GM20000 (cell line): ENCODE measurements around the gene ABI3BP.
"Not testable (repeated sequence)": the region's sequence is repeated elsewhere in the genome, so short reads cannot be mapped to it uniquely, and the experiment has no call there.

ENCODE experiments used
- DNase-seq: peaks from one replicate; pipeline ENCODE4 v3.0.0; 2012; ENCODE audit warnings: low spot score
- TF ChIP-seq, protein P1 (sequence below): IDR thresholded peaks from 2 replicates; pipeline ENCODE4 v1.5.1; 2012; ENCODE audit warnings: mild to moderate bottlenecking, control low read depth; ENCODE audit errors: extremely low read depth, missing control alignments

The ABI3BP gene

GRCh38 chr3:101026881-101027280 lies 33.7 kb upstream of the ABI3BP start:
- TF ChIP-seq, protein P1, sequence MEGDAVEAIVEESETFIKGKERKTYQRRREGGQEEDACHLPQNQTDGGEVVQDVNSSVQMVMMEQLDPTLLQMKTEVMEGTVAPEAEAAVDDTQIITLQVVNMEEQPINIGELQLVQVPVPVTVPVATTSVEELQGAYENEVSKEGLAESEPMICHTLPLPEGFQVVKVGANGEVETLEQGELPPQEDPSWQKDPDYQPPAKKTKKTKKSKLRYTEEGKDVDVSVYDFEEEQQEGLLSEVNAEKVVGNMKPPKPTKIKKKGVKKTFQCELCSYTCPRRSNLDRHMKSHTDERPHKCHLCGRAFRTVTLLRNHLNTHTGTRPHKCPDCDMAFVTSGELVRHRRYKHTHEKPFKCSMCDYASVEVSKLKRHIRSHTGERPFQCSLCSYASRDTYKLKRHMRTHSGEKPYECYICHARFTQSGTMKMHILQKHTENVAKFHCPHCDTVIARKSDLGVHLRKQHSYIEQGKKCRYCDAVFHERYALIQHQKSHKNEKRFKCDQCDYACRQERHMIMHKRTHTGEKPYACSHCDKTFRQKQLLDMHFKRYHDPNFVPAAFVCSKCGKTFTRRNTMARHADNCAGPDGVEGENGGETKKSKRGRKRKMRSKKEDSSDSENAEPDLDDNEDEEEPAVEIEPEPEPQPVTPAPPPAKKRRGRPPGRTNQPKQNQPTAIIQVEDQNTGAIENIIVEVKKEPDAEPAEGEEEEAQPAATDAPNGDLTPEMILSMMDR: no peak
- DNase-seq: no peak

DNA sequence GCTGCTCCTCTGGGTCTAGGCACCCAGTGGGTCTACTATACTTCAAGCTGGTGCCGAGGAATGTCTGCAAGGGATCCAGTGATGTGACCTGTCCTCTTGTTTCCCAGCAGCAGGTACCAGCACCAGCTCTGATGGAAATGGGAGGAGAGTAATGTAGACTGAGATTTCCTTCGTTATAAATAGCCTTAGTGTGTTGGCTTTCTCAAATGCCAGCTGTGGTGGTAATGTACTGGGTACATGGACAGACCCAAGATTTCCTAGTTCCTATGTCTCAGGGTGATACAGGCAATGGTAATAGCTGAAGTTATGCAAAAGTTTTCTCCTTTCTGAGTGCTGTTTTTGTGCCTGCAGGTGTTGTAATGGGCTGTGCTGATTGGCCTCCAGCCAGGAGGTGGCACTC lies 33.0 kb upstream of the ABI3BP start:
- no peak for DNase-seq
- TF ChIP-seq, protein P1: no peak

DNA sequence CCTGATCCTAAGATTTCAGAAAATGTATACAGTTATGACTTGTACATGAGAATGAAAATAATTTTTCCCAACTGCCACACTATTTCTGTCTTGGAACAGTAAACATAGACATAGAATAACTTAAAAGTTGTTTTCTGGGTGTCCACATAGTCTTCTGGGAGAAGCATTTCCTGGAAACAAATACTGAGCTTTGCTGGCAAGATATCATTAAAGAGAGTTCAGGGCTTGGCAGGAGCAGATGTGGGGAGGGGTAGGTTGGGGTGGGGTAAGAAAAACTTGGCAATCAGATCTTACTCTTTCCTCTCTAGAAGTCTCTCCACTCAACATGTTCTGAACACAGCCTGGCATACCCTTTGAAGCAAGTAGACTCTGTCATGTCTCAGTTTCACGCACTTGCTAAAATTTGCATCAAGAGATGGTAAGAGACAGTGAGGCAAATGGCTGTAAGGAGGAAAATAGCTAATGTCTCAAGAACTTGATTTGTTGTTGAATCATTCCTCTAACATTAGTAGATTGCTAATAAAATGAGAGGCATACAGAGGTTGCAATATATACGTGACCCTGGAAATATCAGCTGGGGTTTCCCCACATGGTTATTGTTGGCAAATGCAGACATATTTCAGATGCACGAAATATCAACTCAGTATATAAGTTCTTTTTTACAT lies 27.3 kb upstream of the ABI3BP start:
- TF ChIP-seq, protein P1: no peak
- no peak for DNase-seq

DNA sequence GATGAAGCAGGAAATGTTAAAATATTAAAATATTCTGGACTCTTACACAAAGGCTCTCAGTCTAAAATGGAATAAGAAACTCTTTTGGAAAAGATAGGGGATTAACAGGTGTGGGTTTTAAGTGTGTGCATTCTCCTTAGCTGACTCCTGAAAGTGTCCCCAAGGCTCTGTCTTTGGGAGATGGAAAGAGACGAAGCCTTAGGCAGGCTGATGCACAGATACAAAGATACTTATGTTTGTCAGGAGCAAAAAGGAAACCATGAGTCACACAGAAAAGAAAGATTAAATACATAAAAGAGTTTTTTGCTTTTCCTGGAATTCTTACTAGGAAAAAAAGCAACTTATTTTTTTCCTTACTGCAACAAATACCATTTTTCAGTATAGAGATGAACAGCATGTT lies 23.8 kb upstream of the ABI3BP start:
- DNase-seq: no peak
- TF ChIP-seq, protein P1: no peak

DNA sequence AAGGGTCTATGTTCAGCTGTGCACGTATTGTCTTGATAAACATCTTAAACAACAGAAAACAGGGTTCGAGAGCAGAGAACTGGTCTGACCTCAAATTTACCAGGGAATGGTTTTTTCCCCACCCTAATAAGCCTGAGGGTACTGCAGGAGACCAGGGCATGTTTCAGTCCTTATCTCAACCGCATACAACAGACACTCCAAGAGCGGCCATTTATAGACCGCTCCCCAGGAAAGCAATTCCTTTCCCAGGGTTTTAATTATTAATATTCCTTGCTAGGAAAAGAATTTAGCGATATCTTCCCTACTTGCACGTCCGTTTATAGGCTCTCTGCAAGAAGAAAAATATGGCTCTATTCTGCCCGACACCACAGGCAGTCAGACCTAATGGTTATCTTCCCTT lies 19.1 kb upstream of the ABI3BP start:
- not testable (repeated sequence) for DNase-seq

DNA sequence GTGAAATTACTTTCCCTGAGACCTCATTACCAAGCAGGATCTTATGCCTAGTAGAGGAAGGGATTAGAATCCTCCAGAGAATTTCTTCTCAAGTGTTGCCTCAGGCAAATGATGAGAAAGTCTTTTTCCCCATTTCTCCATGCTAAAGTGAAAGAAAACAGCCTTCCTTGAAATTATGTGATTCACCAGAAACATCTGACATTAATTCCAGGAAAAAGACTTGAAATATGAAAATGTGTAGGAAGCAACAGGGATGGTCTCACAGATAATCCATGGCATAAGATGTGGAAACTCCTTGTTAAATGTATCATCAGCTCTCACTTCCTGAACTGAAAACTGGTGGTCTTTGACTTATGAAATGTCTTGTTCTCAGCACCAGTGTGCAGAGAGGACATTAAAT lies 17.9 kb upstream of the ABI3BP start:
- TF ChIP-seq, protein P1: no peak
- no peak for DNase-seq

DNA sequence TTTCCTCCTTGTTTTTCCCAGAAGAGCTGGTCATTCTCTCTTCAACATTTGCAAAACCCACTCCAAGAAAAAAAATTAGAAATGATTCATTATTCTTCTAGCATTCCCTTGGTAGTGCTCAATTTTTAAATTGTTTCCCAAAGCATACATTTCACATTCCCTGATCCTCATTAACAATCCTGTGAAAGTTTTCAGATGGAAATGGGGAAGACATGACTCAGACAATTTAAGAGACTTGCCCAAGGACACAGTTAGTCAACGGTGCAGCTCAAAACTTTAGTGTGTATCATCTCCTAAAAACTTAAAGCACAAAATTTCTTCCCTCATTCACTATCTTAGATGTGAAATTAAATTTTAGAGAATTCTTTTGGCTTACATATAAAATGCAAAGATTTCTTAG lies 17.1 kb upstream of the ABI3BP start:
- no peak for DNase-seq
- TF ChIP-seq, protein P1: no peak

DNA sequence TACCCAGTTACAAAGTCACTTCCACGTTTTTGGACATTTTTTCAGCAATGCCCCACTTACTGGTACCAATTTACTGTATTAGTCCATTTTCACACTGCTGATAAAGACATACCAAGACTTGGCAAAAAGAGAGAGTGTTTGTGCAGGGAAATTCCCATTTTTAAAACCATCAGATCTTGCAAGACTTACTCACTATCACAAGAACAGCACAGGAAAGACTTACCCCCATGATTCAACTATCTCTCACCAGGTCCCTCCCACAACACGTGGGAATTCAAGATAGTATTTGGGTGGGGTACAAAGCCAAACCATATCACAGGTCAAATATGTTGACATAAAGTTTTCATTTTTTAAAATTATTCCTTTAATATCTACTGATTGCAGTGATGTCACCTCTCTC lies 16.2 kb upstream of the ABI3BP start:
- no peak for DNase-seq
- TF ChIP-seq, protein P1: no peak
